ENCODE results near the gene GNAL. TPM values are rescaled to one million over a fixed set of nuclear protein-coding genes. Genes with fewer than 3 reads are reported as not detected.

GNAL gene
- total and polyA plus RNA-seq, 2 experiments from 2014 or later = 7.5 to 21.6 TPM

- no peaks in the 10 kb centered on the region for H3K27me3 Mint-ChIP-seq (ENCODE audit: insufficient read depth, low read depth, poor library complexity)
- H2AFZ ChIP-seq = no peak overlapping the region
- H3K4me3 ChIP-seq = no peak overlapping the region
- peaks cover 7% of the 10 kb centered on the region for H3K4me1 ChIP-seq (ENCODE audit: insufficient read depth)
- peaks cover 10% of the 10 kb centered on the region for H3K9me3 Mint-ChIP-seq
- TF ChIP-seq POLR2AphosphoS5 (IDR thresholded peaks at IDR 0.05; ENCODE audit: low read depth) (no peak), STAT1 (IDR thresholded peaks at IDR 0.05; ENCODE audit: unreplicated experiment) (no peak), CTCF (conservative IDR thresholded peaks at IDR 0.05; ENCODE audit: low read depth in 2 of 2) (no peak), ZNF114 (CRISPR knock-in tag; IDR thresholded peaks at IDR 0.05) (no peak)
- no peaks in the 10 kb centered on the region for H3K9me2 ChIP-seq (ENCODE audit: insufficient read depth)
- DNase-seq (ENCODE audit: low spot score) (no peak), ATAC-seq (no peak; the same call in 2 of the 3 replicates)
- no peaks in the 10 kb centered on the region for H4K20me1 ChIP-seq (replicated peaks; ENCODE audit: insufficient read depth)
- 0 out of 2 replicates have a peak, but pooled peaks cover 3% of the 10 kb centered on the region for H3K36me3 ChIP-seq (ENCODE audit: insufficient read depth)
- no peaks in the 10 kb centered on the region for H3K79me2 ChIP-seq (replicated peaks; ENCODE audit: insufficient read depth)
- H3K27ac Mint-ChIP-seq = peak overlapping the region; percentile 76
- no peaks in the 10 kb centered on the region for H3F3A ChIP-seq (replicated peaks; ENCODE audit: low read depth)
- H3K4me3 Mint-ChIP-seq = no peak overlapping the region
- H3K27ac ChIP-seq (ENCODE audit: low read depth) = peak overlapping the region; percentile 78
- no peaks in the 10 kb centered on the region for H3K27me3 ChIP-seq (ENCODE audit: insufficient read depth)
- peaks cover 6% of the 10 kb centered on the region for H3K4me1 Mint-ChIP-seq
- H3K36me3 Mint-ChIP-seq (ENCODE audit: low read depth) = peaks cover 37% of the 10 kb centered on the region
- H3K4me2 ChIP-seq = no peak overlapping the region
These were observed 188.6 kb downstream of the GNAL start for GRCh38 chr18:11877497-11878135.

GRCh38 chr18:11880586-11881304, 191.7 kb downstream of the GNAL start:
- Mint-ChIP-seq H3K4me1 (peaks cover 9% of the 10 kb centered on the region; the same call in 2 of the 3 replicates), H3K27ac (peak overlapping the region; percentile 14; the same call in 1 of the 2 replicates), H3K27me3 (ENCODE audit: insufficient read depth, low read depth, poor library complexity) (no peaks in the 10 kb centered on the region), H3K36me3 (ENCODE audit: low read depth) (peaks cover 28% of the 10 kb centered on the region), H3K9me3 (peaks cover 2% of the 10 kb centered on the region), H3K4me3 (no peak overlapping the region)
- 0 out of 2 replicates have a peak, but pooled peaks cover 3% of the 10 kb centered on the region for H3K36me3 ChIP-seq (ENCODE audit: insufficient read depth)
- H3F3A ChIP-seq (replicated peaks; ENCODE audit: low read depth) = no peaks in the 10 kb centered on the region
- no peaks in the 10 kb centered on the region for H4K20me1 ChIP-seq (replicated peaks; ENCODE audit: insufficient read depth)
- H3K79me2 ChIP-seq (replicated peaks; ENCODE audit: insufficient read depth) = no peaks in the 10 kb centered on the region
- H2AFZ ChIP-seq = no peak overlapping the region
- DNase-seq (ENCODE audit: low spot score) (no peak), ATAC-seq (no peak)
- H3K9me2 ChIP-seq (ENCODE audit: insufficient read depth) = no peaks in the 10 kb centered on the region
- TF ChIP-seq POLR2AphosphoS5 (IDR thresholded peaks at IDR 0.05; ENCODE audit: low read depth) (no peak), EZH2phosphoT487 (IDR thresholded peaks at IDR 0.05; ENCODE audit: unreplicated experiment) (no peak), CTCF (conservative IDR thresholded peaks at IDR 0.05; ENCODE audit: low read depth in 2 of 2) (no peak), EZH2 (IDR thresholded peaks at IDR 0.05; ENCODE audit: low read depth, unreplicated experiment) (no peak), CREB1 (CRISPR knock-in tag; IDR thresholded peaks at IDR 0.05; ENCODE audit: low read depth) (no peak), STAT1 (IDR thresholded peaks at IDR 0.05; ENCODE audit: unreplicated experiment) (no peak), ZNF331 (CRISPR knock-in tag; IDR thresholded peaks at IDR 0.05; ENCODE audit: low read depth) (no peak)
- H3K27ac ChIP-seq (ENCODE audit: low read depth) = no peak overlapping the region
- peaks cover 7% of the 10 kb centered on the region for H3K4me1 ChIP-seq (ENCODE audit: insufficient read depth)
- no peak overlapping the region for H3K4me3 ChIP-seq
- H3K27me3 ChIP-seq (ENCODE audit: insufficient read depth) = no peaks in the 10 kb centered on the region
- no peak overlapping the region for H3K4me2 ChIP-seq

All from GM23338 (cell line).